Parathyroid adenoma (tissue), 2 donors: ENCODE measurements around the gene PLPP6.

Experiments
- H2AFZ ChIP-seq: fragments of 300-600 bp; sonication (generic); one replicate; pipeline ENCODE4 v1.7.0; 2017; ENCODE audit warnings: antibody characterized with exemption, mild to moderate bottlenecking
- H3K27ac ChIP-seq: fragments of 300-600 bp; sonication (generic); one replicate; pipeline ENCODE4 v1.7.0; 2017
- H3K27me3 ChIP-seq: fragments of 300-600 bp; sonication (generic); one replicate; pipeline ENCODE4 v1.7.0; 2017; ENCODE audit warnings: low read length; ENCODE audit not compliant: control insufficient read depth, insufficient read depth
- H3K36me3 ChIP-seq: fragments of 300-600 bp; sonication (generic); one replicate; pipeline ENCODE4 v1.7.0; 2017; ENCODE audit warnings: low read length; ENCODE audit not compliant: control insufficient read depth, insufficient read depth
- H3K4me1 ChIP-seq: fragments of 300-600 bp; sonication (generic); one replicate; pipeline ENCODE4 v1.7.0; 2017; ENCODE audit warnings: control low read depth
- H3K4me2 ChIP-seq: fragments of 300-600 bp; sonication (generic); one replicate; pipeline ENCODE4 v1.7.0; 2017; ENCODE audit warnings: low read length
- H3K4me3 ChIP-seq: fragments of 300-600 bp; sonication (generic); one replicate; pipeline ENCODE4 v1.7.0; 2017; ENCODE audit warnings: low read depth, low read length
- H3K79me2 ChIP-seq: fragments of 300-600 bp; sonication (generic); one replicate; pipeline ENCODE4 v1.7.0; 2017; ENCODE audit warnings: control low read depth
- H3K9ac ChIP-seq: fragments of 300-600 bp; sonication (generic); one replicate; pipeline ENCODE4 v1.7.0; 2017; ENCODE audit warnings: mild to moderate bottlenecking
- H3K9me3 ChIP-seq: fragments of 300-600 bp; sonication (generic); one replicate; pipeline ENCODE4 v1.7.0; 2017; ENCODE audit warnings: low read length; ENCODE audit not compliant: control insufficient read depth
- TF ChIP-seq, protein P1 (sequence below): fragments of 300-600 bp; sonication (generic); IDR thresholded peaks from one replicate; pipeline ENCODE4 v1.7.0; 2017; ENCODE audit warnings: antibody characterized with exemption, mild to moderate bottlenecking
- donor health status: primary hyperparathyroidism.

PLPP6 gene

GRCh38 chr9:4630836-4631235 lies 31.3 kb upstream of the PLPP6 start:
- Histone ChIP-seq H3K27ac (no peak overlapping the region), H3K4me3 (no peak overlapping the region), H3K27me3 (no peaks in the 10 kb centered on the region), H3K4me2 (no peak overlapping the region), H3K9me3 (no peaks in the 10 kb centered on the region), H3K4me1 (no peaks in the 10 kb centered on the region), H2AFZ (no peak overlapping the region), H3K36me3 (no peaks in the 10 kb centered on the region), H3K79me2 (no peaks in the 10 kb centered on the region), H3K9ac (no peak overlapping the region)
- TF ChIP-seq, protein P1, sequence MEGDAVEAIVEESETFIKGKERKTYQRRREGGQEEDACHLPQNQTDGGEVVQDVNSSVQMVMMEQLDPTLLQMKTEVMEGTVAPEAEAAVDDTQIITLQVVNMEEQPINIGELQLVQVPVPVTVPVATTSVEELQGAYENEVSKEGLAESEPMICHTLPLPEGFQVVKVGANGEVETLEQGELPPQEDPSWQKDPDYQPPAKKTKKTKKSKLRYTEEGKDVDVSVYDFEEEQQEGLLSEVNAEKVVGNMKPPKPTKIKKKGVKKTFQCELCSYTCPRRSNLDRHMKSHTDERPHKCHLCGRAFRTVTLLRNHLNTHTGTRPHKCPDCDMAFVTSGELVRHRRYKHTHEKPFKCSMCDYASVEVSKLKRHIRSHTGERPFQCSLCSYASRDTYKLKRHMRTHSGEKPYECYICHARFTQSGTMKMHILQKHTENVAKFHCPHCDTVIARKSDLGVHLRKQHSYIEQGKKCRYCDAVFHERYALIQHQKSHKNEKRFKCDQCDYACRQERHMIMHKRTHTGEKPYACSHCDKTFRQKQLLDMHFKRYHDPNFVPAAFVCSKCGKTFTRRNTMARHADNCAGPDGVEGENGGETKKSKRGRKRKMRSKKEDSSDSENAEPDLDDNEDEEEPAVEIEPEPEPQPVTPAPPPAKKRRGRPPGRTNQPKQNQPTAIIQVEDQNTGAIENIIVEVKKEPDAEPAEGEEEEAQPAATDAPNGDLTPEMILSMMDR, result no peak

GRCh38 chr9:4638968-4639367 lies 23.1 kb upstream of the PLPP6 start:
- no peaks in the 10 kb centered on the region for H3K9me3 ChIP-seq
- no peak overlapping the region for H3K9ac ChIP-seq
- no peaks in the 10 kb centered on the region for H3K79me2 ChIP-seq
- no peaks in the 10 kb centered on the region for H3K4me1 ChIP-seq
- H3K36me3 ChIP-seq, result no peaks in the 10 kb centered on the region
- H3K4me2 ChIP-seq, result no peak overlapping the region
- TF ChIP-seq, protein P1, result no peak
- H2AFZ ChIP-seq, result no peak overlapping the region
- H3K4me3 ChIP-seq, result no peak overlapping the region
- H3K27me3 ChIP-seq, result no peaks in the 10 kb centered on the region
- H3K27ac ChIP-seq, result no peak overlapping the region

- no peak overlapping the region for H2AFZ ChIP-seq
- H3K79me2 ChIP-seq, result no peaks in the 10 kb centered on the region
- no peak overlapping the region for H3K4me2 ChIP-seq
- no peaks in the 10 kb centered on the region for H3K4me1 ChIP-seq
- no peak overlapping the region for H3K4me3 ChIP-seq
- no peaks in the 10 kb centered on the region for H3K9me3 ChIP-seq
- H3K36me3 ChIP-seq, result no peaks in the 10 kb centered on the region
- H3K27ac ChIP-seq, result no peak overlapping the region
- TF ChIP-seq, protein P1, result no peak
- H3K9ac ChIP-seq, result no peak overlapping the region
- H3K27me3 ChIP-seq, result no peaks in the 10 kb centered on the region
These were observed 22.7 kb upstream of the PLPP6 start for GRCh38 chr9:4639420-4639819.

- H2AFZ ChIP-seq, result no peak overlapping the region
- TF ChIP-seq, protein P1, result peak; percentile 25
- no peak overlapping the region for H3K4me3 ChIP-seq
- no peaks in the 10 kb centered on the region for H3K79me2 ChIP-seq
- no peaks in the 10 kb centered on the region for H3K9me3 ChIP-seq
- no peaks in the 10 kb centered on the region for H3K27me3 ChIP-seq
- H3K4me1 ChIP-seq, result no peaks in the 10 kb centered on the region
- H3K4me2 ChIP-seq, result no peak overlapping the region
- H3K36me3 ChIP-seq, result no peaks in the 10 kb centered on the region
- H3K9ac ChIP-seq, result no peak overlapping the region
- H3K27ac ChIP-seq, result no peak overlapping the region
These were observed 22.1 kb upstream of the PLPP6 start for GRCh38 chr9:4640027-4640426.

- Histone ChIP-seq H3K9ac (no peak overlapping the region), H3K79me2 (no peaks in the 10 kb centered on the region), H3K4me1 (no peaks in the 10 kb centered on the region), H3K27me3 (no peaks in the 10 kb centered on the region), H3K27ac (no peak overlapping the region), H3K9me3 (no peaks in the 10 kb centered on the region), H3K4me2 (no peak overlapping the region), H2AFZ (no peak overlapping the region), H3K4me3 (no peak overlapping the region), H3K36me3 (no peaks in the 10 kb centered on the region)
- TF ChIP-seq, protein P1, result no peak
These were observed 19.7 kb upstream of the PLPP6 start for GRCh38 chr9:4642351-4642750.
